NCI-H187 treated with DMSO at 0.1 percent for 48 hours (cell line): ENCODE data around the gene RLN2.
"Not testable (repeated sequence)": the region's sequence is repeated elsewhere in the genome, so short reads cannot be mapped to it uniquely, and the experiment has no call there.

Experiments used
- DNase-seq: peaks from one replicate; lab custom pipeline; 2025; lab: John Stamatoyannopoulos, UW

RLN2 gene

GRCh38 chr9:5303840-5304795, at the start of gene RLN2:
Gene RLN2 (minus strand): TSS chr9:5304716. CDS start chr9:5304580, 136 bp downstream.
- DNase-seq: not testable (repeated sequence)

GRCh38 chr9:5354184-5354583, 49.7 kb upstream of the RLN2 start:
- no peak for DNase-seq

- no peak for DNase-seq
Observed at GRCh38 chr9:5352637-5353248, 48.2 kb upstream of the RLN2 start.

- not testable (repeated sequence) for DNase-seq
Observed at GRCh38 chr9:5338992-5339981, 34.8 kb upstream of the RLN2 start, which contains the start of gene RLN1. Gene RLN1 (minus strand): TSS chr9:5339876. CDS start chr9:5339746, 130 bp downstream.

GRCh38 chr9:5336688-5337087, 32.2 kb upstream of the RLN2 start:
- no peak for DNase-seq

- DNase-seq: not testable (repeated sequence)
Observed at GRCh38 chr9:5331276-5331675, 26.8 kb upstream of the RLN2 start.

- DNase-seq: no peak
Observed at GRCh38 chr9:5326893-5327548, 22.5 kb upstream of the RLN2 start.

GRCh38 chr9:5326187-5326586, 21.7 kb upstream of the RLN2 start:
- no peak for DNase-seq

GRCh38 chr9:5321601-5322000, 17.1 kb upstream of the RLN2 start:
- DNase-seq: not testable (repeated sequence)

- DNase-seq: no peak
Observed at GRCh38 chr9:5321058-5321457, 16.5 kb upstream of the RLN2 start.

- DNase-seq: not testable (repeated sequence)
Observed at GRCh38 chr9:5316406-5316805, 11.9 kb upstream of the RLN2 start.

GRCh38 chr9:5315187-5315923, 10.8 kb upstream of the RLN2 start:
- no peak for DNase-seq

GRCh38 chr9:5310851-5311250, 6.3 kb upstream of the RLN2 start:
- no peak for DNase-seq

GRCh38 chr9:5305741-5306140, 1.2 kb upstream of the RLN2 start:
- DNase-seq: no peak

- DNase-seq: no peak
Observed at GRCh38 chr9:5301544-5301943, 3.0 kb downstream of the RLN2 start.

- no peak for DNase-seq
Observed at GRCh38 chr9:5292141-5292540, 12.4 kb downstream of the RLN2 start.

- no peak for DNase-seq
Observed at GRCh38 chr9:5288591-5288990, 15.9 kb downstream of the RLN2 start.

- no peak for DNase-seq
Observed at GRCh38 chr9:5286262-5286661, 18.3 kb downstream of the RLN2 start.

- no peak for DNase-seq
Observed at GRCh38 chr9:5278486-5278885, 26.0 kb downstream of the RLN2 start.

- DNase-seq: no peak
Observed at GRCh38 chr9:5274770-5275169, 29.7 kb downstream of the RLN2 start.

- DNase-seq: no peak
Observed at GRCh38 chr9:5269249-5269715, 35.2 kb downstream of the RLN2 start.
